A673 (cell line): ENCODE data around the gene NDRG3. TPM values are rescaled to one million over a fixed set of nuclear protein-coding genes. Genes with fewer than 3 reads are reported as not detected.

ENCODE experiments used
- BruUV-seq: library from RNA; stranded (reverse); fragments of 400-500 nt; replicated peaks from 2 replicates; lab custom pipeline; 2021; lab: Mats Ljungman, UMichigan
- CTCF ChIA-PET: fragments of 300-600 bp; sonication (Branson Sonifier 250); formaldehyde crosslinking; loops from one replicate; lab custom pipeline; 2022; ENCODE audit warnings: antibody characterized with exemption; lab: Charles Lee
- POLR2A ChIA-PET: fragments of 300-600 bp; sonication (Branson Sonifier 250); formaldehyde crosslinking; loops from one replicate; lab custom pipeline; 2022; ENCODE audit warnings: antibody characterized with exemption; ENCODE audit not compliant: low non-redundant PET; lab: Charles Lee
- DNase-seq: peaks from one replicate; pipeline ENCODE4 v3.0.0-alpha.2; 2015; ENCODE audit warnings: low spot score
- H3K27ac ChIP-seq: fragments of 200-600 bp; sonication (generic); 2 replicates; pipeline ENCODE4 v1.5.1; 2016; ENCODE audit warnings: mixed run types, low read depth, mild to moderate bottlenecking, mixed read lengths, antibody characterized with exemption, low read length; ENCODE audit not compliant: poor library complexity, severe bottlenecking
- H3K27me3 ChIP-seq: fragments of 200-600 bp; sonication (generic); replicated peaks from 2 replicates; pipeline ENCODE4 v1.6.1; 2017; ENCODE audit warnings: mixed run types, low read depth, mild to moderate bottlenecking, mixed read lengths, antibody characterized with exemption, low read length; ENCODE audit not compliant: insufficient read depth, poor library complexity
- H3K36me3 ChIP-seq: fragments of 200-600 bp; sonication (generic); 2 replicates; pipeline ENCODE4 v1.6.1; 2016; ENCODE audit warnings: mixed run types, mild to moderate bottlenecking, mixed read lengths, antibody characterized with exemption, low read length; ENCODE audit not compliant: insufficient read depth, poor library complexity, severe bottlenecking
- H3K4me1 ChIP-seq: fragments of 200-600 bp; sonication (generic); 2 replicates; pipeline ENCODE4 v1.6.1; 2017; ENCODE audit warnings: mixed run types, mild to moderate bottlenecking, mixed read lengths, antibody characterized with exemption, low read length; ENCODE audit not compliant: insufficient read depth, poor library complexity, severe bottlenecking
- H3K4me3 ChIP-seq: fragments of 200-600 bp; sonication (generic); 2 replicates; pipeline ENCODE4 v1.5.1; 2016; ENCODE audit warnings: low read depth, mixed run types, mild to moderate bottlenecking, mixed read lengths, low read length; ENCODE audit not compliant: poor library complexity, severe bottlenecking
- H3K9me3 ChIP-seq: fragments of 200-600 bp; sonication (generic); 2 replicates; pipeline ENCODE4 v1.6.1; 2016; ENCODE audit warnings: mixed run types, low read depth, mild to moderate bottlenecking, mixed read lengths, antibody characterized with exemption, low read length; ENCODE audit not compliant: poor library complexity, severe bottlenecking
- EZH2 ChIP-seq: fragments of 200-600 bp; sonication (generic); IDR thresholded peaks from 2 replicates; pipeline ENCODE4 v1.6.1; 2017; ENCODE audit warnings: borderline replicate concordance, low read depth, mild to moderate bottlenecking, mixed read lengths, antibody characterized with exemption, low read length; ENCODE audit not compliant: poor library complexity, severe bottlenecking
- intact Hi-C: fragments of 100-400 bp; cut with micrococcal nuclease; formaldehyde crosslinking; loops from one replicate; pipeline ENCODE4 v1.10.0; 2022; ENCODE audit not compliant: unreplicated experiment
- total RNA-seq: library from RNA; stranded (reverse); gene quantifications from 2 replicates; pipeline ENCODE4 v1.2.3, GENCODE V29; 2021
- TF ChIP-seq, protein P1 (sequence below): fragments of 300-800, 200-600 bp; sonication (generic); conservative IDR thresholded peaks from 2 replicates; pipeline ENCODE4 v1.5.1; 2017; ENCODE audit warnings: low read depth, mild to moderate bottlenecking, antibody characterized with exemption, low read length, moderate library complexity, mixed read lengths

Gene NDRG3
- total RNA-seq, 1 experiment from 2014 or later: 17.6 TPM

DNA sequence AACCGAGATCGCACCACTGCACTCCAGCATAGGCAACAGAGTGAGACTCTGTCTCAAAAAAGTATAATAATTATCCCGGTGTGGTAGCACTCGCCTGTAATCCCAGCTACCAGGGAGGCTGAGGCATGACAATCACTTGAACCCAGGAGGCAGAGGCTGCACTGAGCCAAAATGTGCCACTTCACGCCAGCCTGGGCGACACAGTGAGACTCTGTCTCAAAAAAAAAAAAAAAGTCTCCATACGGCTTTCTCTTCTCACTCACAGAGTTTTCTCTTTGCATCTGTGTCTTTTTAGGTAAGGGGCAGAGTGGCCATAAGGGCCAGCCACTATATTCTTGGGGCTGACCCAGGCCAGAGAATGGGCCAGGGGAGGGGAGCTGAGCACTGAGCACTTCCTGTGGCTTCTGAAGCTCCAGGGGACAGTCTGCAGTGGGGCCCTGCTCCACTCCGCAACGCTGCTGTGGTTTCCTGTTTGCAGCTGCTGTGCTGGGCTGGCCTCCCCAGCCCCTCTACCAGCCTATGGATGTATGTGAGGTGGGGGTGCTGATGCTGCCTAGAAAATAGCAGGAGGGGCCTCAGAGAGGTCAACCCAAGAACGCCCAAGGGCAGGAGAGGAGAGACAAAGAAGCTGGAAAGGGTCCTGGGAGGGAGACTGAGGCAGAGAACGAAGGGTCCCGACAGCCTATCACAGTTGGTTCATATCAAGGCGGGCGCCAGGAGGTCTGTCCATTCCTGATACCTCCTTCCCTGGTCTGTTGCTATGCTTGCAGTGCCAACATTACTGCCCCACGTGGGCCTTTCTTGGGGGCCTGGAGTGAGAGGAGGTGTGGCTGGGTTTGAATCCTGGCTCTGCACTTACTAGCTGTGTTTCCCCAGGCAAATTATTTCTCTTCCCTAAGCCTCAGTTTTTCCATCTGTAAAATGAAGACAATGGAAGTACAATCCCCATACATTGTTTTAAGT is 115.9 kb downstream of the NDRG3 start:
- no peak for TF ChIP-seq EZH2
- TF ChIP-seq, protein P1, sequence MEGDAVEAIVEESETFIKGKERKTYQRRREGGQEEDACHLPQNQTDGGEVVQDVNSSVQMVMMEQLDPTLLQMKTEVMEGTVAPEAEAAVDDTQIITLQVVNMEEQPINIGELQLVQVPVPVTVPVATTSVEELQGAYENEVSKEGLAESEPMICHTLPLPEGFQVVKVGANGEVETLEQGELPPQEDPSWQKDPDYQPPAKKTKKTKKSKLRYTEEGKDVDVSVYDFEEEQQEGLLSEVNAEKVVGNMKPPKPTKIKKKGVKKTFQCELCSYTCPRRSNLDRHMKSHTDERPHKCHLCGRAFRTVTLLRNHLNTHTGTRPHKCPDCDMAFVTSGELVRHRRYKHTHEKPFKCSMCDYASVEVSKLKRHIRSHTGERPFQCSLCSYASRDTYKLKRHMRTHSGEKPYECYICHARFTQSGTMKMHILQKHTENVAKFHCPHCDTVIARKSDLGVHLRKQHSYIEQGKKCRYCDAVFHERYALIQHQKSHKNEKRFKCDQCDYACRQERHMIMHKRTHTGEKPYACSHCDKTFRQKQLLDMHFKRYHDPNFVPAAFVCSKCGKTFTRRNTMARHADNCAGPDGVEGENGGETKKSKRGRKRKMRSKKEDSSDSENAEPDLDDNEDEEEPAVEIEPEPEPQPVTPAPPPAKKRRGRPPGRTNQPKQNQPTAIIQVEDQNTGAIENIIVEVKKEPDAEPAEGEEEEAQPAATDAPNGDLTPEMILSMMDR: no peak
- H3K27me3 ChIP-seq: no peaks in the 10 kb centered on the region
- ChIA-PET CTCF (no interaction called here), POLR2A (no interaction called here)
- no peaks in the 10 kb centered on the region for H3K36me3 ChIP-seq
- no peak overlapping the region for H3K4me3 ChIP-seq
- intact Hi-C loops: no loop called here
- no peak overlapping the region for H3K27ac ChIP-seq
- no peak for DNase-seq
- BruUV-seq: no TSS peak
- H3K9me3 ChIP-seq: no peaks in the 10 kb centered on the region
- no peaks in the 10 kb centered on the region for H3K4me1 ChIP-seq

DNA sequence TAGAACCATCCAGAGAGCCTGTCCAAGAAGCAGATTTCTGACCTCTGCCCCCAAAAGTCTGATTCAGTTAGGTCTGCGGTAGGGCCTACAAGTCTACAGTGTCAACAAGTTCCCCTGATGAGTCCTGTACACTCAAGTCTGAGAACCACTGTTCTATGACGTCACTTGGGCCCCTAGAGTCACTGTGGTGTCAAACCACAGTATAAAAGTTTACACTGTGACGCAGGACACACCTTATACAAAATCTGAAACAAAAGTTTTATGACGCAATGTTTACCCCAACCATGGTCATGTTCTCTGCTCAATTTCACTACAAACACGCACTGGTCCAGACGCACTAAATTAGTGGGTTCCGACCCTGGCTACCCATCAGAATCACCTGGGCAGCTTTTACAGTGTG is 117.8 kb downstream of the NDRG3 start:
- CTCF ChIA-PET: interaction anchor here (0.7 kb wide), 1 partner anchor 22 kb away, joined by 3 read pairs; the partner anchor contains the start of gene RAB5IF
- no peak overlapping the region for H3K27ac ChIP-seq
- no peaks in the 10 kb centered on the region for H3K4me1 ChIP-seq
- intact Hi-C loops: no loop called here
- no peak for DNase-seq
- H3K9me3 ChIP-seq: no peaks in the 10 kb centered on the region
- H3K27me3 ChIP-seq: no peaks in the 10 kb centered on the region
- H3K4me3 ChIP-seq: no peak overlapping the region
- TF ChIP-seq, protein P1: no peak
- TF ChIP-seq EZH2: no peak
- no TSS peak for BruUV-seq
- H3K36me3 ChIP-seq: no peaks in the 10 kb centered on the region
- POLR2A ChIA-PET: interaction anchor here (0.7 kb wide), 1 partner anchor 26 kb away, joined by 3 read pairs; no protein-coding TSS in a partner anchor

DNA sequence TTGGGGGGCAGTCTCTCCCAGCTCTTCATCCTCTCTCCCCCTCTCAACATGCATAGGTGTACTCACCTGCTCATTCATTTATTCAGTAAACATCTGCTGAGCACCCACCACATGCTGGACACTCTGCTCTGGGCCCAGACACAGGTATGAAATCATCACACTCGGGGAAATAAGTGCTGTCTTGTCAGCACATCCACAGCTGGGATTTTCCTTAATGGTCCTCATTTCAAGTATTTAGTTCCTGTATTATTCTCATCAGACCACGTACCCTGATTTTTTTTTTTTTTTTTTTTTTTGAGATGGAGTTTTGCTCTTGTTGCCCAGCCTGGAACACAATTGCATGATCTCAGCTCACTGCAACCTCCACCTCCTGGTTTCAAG is 121.0 kb downstream of the NDRG3 start:
- H3K4me1 ChIP-seq: no peaks in the 10 kb centered on the region
- H3K27me3 ChIP-seq: no peaks in the 10 kb centered on the region
- ChIA-PET CTCF (no interaction called here), POLR2A (no interaction called here)
- TF ChIP-seq, protein P1: no peak
- no peak for TF ChIP-seq EZH2
- intact Hi-C loops: no loop called here
- no peak for DNase-seq
- no peak overlapping the region for H3K4me3 ChIP-seq
- no TSS peak for BruUV-seq
- H3K27ac ChIP-seq: no peak overlapping the region
- H3K9me3 ChIP-seq: no peaks in the 10 kb centered on the region
- no peaks in the 10 kb centered on the region for H3K36me3 ChIP-seq
